Aorta (tissue), 5 donors: ENCODE results near the gene GZMA. TPM values are rescaled to one million over a fixed set of nuclear protein-coding genes. Genes with fewer than 3 reads are reported as not detected.

Experiments used
- ATAC-seq: fragments of 200-7000 bp; cut with Tn5 transposase; one replicate; pipeline ENCODE4 v1.9.1; 2022; ENCODE audit warnings: moderate library complexity; ENCODE audit not compliant: low FRiP score
- DNase-seq, 2 donors: peaks; one replicate each; pipeline ENCODE4 v3.0.0-alpha.2; 2020
- H3K27ac ChIP-seq, 2 donors: one replicate each; pipeline ENCODE4 v1.5.1; 2013; ENCODE audit warnings: low read length in 2 of 2, mild to moderate bottlenecking in 2 of 2, moderate library complexity in 2 of 2, control low read depth in 1 of 2, inconsistent platforms in 1 of 2, low read depth in 1 of 2
- H3K27me3 ChIP-seq, 2 donors: one replicate each; pipeline ENCODE4 v1.6.1; 2013; ENCODE audit warnings: control low read depth in 1 of 2, low read length in 1 of 2, mild to moderate bottlenecking in 1 of 2, moderate library complexity in 1 of 2; ENCODE audit not compliant: insufficient read depth in 2 of 2, control insufficient read depth in 1 of 2
- H3K36me3 ChIP-seq, 2 donors: one replicate each; pipeline ENCODE4 v1.6.1; 2013; ENCODE audit warnings: control low read depth in 1 of 2, low read length in 1 of 2, mild to moderate bottlenecking in 1 of 2; ENCODE audit not compliant: insufficient read depth in 2 of 2, control insufficient read depth in 1 of 2
- H3K4me1 ChIP-seq, 2 donors: one replicate each; pipeline ENCODE4 v1.6.1; 2013; ENCODE audit warnings: low read length in 2 of 2, control low read depth in 1 of 2, mild to moderate bottlenecking in 1 of 2, moderate library complexity in 1 of 2; ENCODE audit not compliant: insufficient read depth in 2 of 2, control insufficient read depth in 1 of 2
- H3K4me3 ChIP-seq, 2 donors: one replicate each; pipeline ENCODE4 v1.5.1; 2013; ENCODE audit warnings: low read length in 2 of 2, control low read depth in 1 of 2, mild to moderate bottlenecking in 1 of 2
- H3K9me3 ChIP-seq: one replicate; pipeline ENCODE4 v1.6.1; 2013; ENCODE audit warnings: mild to moderate bottlenecking, low read length; ENCODE audit not compliant: control insufficient read depth
- WGBS, 2 donors: extraction: QIAGEN DNeasy Blood & Tissue Kit; methylation state at CpG; one replicate each; pipeline ENCODE4 v1.1.7; 2013; 5-methylcytosine and 5-hydroxymethylcytosine counted together
- intact Hi-C, 2 donors: fragments of 100-400 bp; cut with DNase I; formaldehyde crosslinking; loops; one replicate each; pipeline versions ENCODE4 v1.14.2 to v1.15.0; 2022
- long read RNA-seq, 2 donors: library from polyadenylated mRNA; unstranded; transcript quantifications; one replicate each; pipeline ENCODE4 v2.0.0, GENCODE V29; 2020 to 2021
- polyA plus RNA-seq, 2 donors: library from polyadenylated mRNA; stranded (reverse); fragments of 200-250 nt; gene quantifications; one replicate each; pipeline ENCODE4 v1.2.3, GENCODE V29; 2013
- total RNA-seq, 2 donors: library from RNA; stranded (reverse); fragmentation: NEBNext Ultra II Directional; extraction: Animal tissue kit (Norgen Biotek cat#: 25700); gene quantifications; one replicate each; pipeline ENCODE4 v1.2.1, GENCODE V29; 2021
- donor health status: healthy with polysubstance abuse.
- donor health status: Bipolar disorder and iron deficiency.
- donor health status: DM: no; HTN: no; CAD: no.
- donor health status: DM: no; HTN: no; CAD: no.
- donor health status: DM: yes; HTN: yes; CAD: no.

GZMA gene
- total RNA-seq (1 to 10 TPM; 1.1 to 5.4 TPM), polyA plus RNA-seq (10 to 100 TPM in 1 of 2 donors, under 1 TPM in 1; 0.59 to 13.4 TPM)
- long read RNA-seq, donor 1, partial matches to known transcripts, result 0 of 2 reads
- long read RNA-seq, donor 1, other reads (novel, unspliced or antisense), result 1 of 2 reads
- long read RNA-seq, donor 2, partial matches to known transcripts, result 0 of 1 reads
- long read RNA-seq, donor 2, other reads (novel, unspliced or antisense), result 0 of 1 reads

- H3K4me1 ChIP-seq, result no peaks in the 10 kb centered on the region
- intact Hi-C loops, result no loop called here
- H3K27ac ChIP-seq, result no peak within 1 kb of the TSS
- ATAC-seq, result no peak
- no peaks in the 10 kb centered on the region for H3K9me3 ChIP-seq
- H3K4me3 ChIP-seq, result no peak within 1 kb of the TSS
- no peak for DNase-seq
- 67 to 70% methylated on average over 3 of the region's 3 CpGs for WGBS, 2 donors
- H3K27me3 ChIP-seq, result no peaks in the 10 kb centered on the region
- no peaks in the 10 kb centered on the region for H3K36me3 ChIP-seq
Measured at GRCh38 chr5:55102348-55102747, at the start of gene GZMA. GZMA (plus strand) TSS chr5:55102646; CDS start chr5:55102683, 37 bp downstream.

DNA sequence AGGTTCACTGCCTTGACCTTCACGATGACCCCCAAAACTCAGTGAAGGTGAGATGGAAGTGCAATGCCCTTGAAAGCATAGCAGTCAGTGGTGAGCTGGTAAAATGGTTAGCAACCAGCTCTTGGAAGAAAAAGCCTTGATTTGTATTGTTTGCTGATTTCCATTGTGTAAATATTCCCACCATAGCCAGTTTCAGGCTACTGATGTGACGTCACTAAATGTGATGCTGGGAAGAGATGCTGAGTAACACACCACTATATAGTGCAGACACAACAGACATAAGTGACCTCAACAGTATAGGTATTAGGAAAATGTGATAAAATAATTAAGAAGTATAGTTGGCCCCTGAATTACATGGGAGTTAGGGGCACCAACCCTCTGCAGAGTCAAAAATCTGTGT, 47.3 kb upstream of the GZMA start:
- Histone ChIP-seq H3K9me3 (peaks cover 4% of the 10 kb centered on the region), H3K4me1 (no peaks in the 10 kb centered on the region), H3K27me3 (no peaks in the 10 kb centered on the region), H3K36me3 (no peaks in the 10 kb centered on the region), H3K4me3 (no peak overlapping the region), H3K27ac (no peak overlapping the region)
- intact Hi-C loops, result no loop called here
- no peak for DNase-seq
- no peak for ATAC-seq
- WGBS, 2 donors, result 82 to 85% methylated on average over 2 of the region's 2 CpGs

DNA sequence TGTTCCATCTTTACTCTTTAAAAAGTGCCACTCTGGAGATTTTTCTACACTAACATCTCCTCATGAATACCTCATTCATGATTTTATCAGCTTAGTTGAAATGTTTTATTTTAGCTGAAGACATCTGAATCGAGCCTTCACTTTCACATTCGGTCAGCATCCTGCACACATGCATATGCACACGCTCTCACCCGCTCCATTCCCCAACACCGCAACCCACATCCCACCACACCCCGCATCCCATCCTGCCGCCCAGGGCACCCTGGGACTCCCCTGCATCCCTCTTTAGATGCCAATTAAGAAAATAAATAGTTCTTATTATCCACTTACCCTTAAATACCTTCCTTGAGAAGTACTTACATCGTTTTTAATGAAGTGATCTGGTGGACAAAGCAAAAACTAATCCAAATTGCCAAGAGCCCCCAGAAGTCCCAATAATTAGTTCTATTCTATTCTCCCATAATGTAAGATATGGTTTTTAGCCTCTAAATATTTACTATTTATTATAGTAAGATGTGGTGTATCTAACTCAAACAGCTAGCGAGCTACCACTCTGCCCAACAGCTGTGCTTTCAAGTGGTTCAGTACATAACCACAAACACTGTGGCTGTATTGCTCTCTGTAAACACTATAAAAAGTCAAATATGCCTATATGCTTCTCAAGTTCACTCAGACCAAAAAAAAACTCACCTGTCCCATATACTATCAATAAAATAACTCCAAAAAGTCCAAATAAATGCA, 40.2 kb upstream of the GZMA start:
- intact Hi-C loops, result no loop called here
- ATAC-seq (no peak), DNase-seq (peak in 1 of 2 donors; percentile 43)
- no peaks in the 10 kb centered on the region for H3K36me3 ChIP-seq
- no peak overlapping the region for H3K4me3 ChIP-seq
- WGBS, 2 donors, result 85 to 91% methylated on average over 9 of the region's 9 CpGs
- H3K4me1 ChIP-seq, result no peaks in the 10 kb centered on the region
- no peaks in the 10 kb centered on the region for H3K9me3 ChIP-seq
- no peaks in the 10 kb centered on the region for H3K27me3 ChIP-seq
- no peak overlapping the region for H3K27ac ChIP-seq

- DNase-seq (no peak), ATAC-seq (no peak)
- intact Hi-C loops, result no loop called here
- Histone ChIP-seq H3K27me3 (no peaks in the 10 kb centered on the region), H3K36me3 (no peaks in the 10 kb centered on the region), H3K4me3 (no peak overlapping the region), H3K9me3 (no peaks in the 10 kb centered on the region), H3K4me1 (no peaks in the 10 kb centered on the region), H3K27ac (no peak overlapping the region)
- 61 to 66% methylated on average over 5 of the region's 5 CpGs for WGBS, 2 donors
Measured at GRCh38 chr5:55063220-55063863, 39.1 kb upstream of the GZMA start.

DNA sequence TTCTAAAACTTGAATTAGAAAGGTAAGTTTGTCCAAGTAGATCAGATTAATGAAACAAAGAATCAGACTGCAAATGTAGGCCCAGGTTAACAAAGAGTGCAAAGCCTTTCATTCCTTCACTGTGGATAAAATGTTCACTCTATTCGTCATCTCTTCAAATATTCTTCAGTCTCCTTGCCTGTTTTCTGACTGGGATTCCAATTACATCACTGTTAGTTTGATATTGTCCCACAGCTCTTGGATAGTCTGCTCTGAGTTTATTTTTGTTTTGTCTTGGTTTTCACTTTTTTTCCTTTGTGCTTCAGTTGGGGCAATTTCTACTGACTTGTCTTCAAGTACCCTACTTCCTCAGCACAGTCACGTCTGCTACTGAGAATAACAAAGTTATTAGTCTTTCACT, 38.5 kb upstream of the GZMA start:
- ATAC-seq (no peak), DNase-seq (no peak)
- H3K27ac ChIP-seq, result no peak overlapping the region
- no peaks in the 10 kb centered on the region for H3K4me1 ChIP-seq
- 35 to 37% methylated on average over 2 of the region's 2 CpGs for WGBS, 2 donors
- H3K27me3 ChIP-seq, result no peaks in the 10 kb centered on the region
- H3K4me3 ChIP-seq, result no peak overlapping the region
- no peaks in the 10 kb centered on the region for H3K36me3 ChIP-seq
- intact Hi-C loops, result no loop called here
- no peaks in the 10 kb centered on the region for H3K9me3 ChIP-seq

GRCh38 chr5:55064523-55064922, 37.9 kb upstream of the GZMA start:
- peaks cover 1% of the 10 kb centered on the region for H3K9me3 ChIP-seq
- intact Hi-C loops, result no loop called here

DNA sequence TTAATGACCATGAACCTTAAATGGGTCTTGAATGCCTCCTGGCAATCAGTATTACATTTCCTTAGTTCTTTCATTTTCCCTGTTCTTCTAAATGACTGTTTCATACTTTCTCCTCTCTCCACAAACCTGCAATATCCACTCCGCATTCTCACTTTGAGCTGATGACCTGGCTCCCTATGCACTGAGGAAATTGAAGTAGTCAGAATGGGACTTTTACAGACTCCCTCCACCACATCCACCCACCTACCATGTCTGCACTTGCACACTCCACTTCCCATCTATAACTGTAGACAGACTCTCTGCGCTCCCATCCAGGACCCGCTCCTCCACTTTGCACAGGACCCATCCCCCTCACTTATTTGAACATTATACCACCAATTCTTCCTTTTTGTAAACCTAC, 36.2 kb upstream of the GZMA start:
- intact Hi-C loops, result no loop called here
- ATAC-seq (no peak), DNase-seq (no peak)
- Histone ChIP-seq H3K27ac (no peak overlapping the region), H3K36me3 (no peaks in the 10 kb centered on the region), H3K9me3 (peaks cover 1% of the 10 kb centered on the region), H3K4me3 (no peak overlapping the region), H3K4me1 (no peaks in the 10 kb centered on the region), H3K27me3 (no peaks in the 10 kb centered on the region)
- 98 to 99% methylated on average over 3 of the region's 3 CpGs for WGBS, 2 donors

More at GRCh38 chr5:55064523-55064922, 37.9 kb upstream of the GZMA start:
- Histone ChIP-seq H3K4me3 (no peak overlapping the region), H3K27me3 (no peaks in the 10 kb centered on the region), H3K4me1 (no peaks in the 10 kb centered on the region), H3K36me3 (no peaks in the 10 kb centered on the region), H3K27ac (no peak overlapping the region)
- DNase-seq (no peak), ATAC-seq (no peak)
- WGBS, 2 donors, result 91 to 95% methylated on average over 3 of the region's 3 CpGs

DNA sequence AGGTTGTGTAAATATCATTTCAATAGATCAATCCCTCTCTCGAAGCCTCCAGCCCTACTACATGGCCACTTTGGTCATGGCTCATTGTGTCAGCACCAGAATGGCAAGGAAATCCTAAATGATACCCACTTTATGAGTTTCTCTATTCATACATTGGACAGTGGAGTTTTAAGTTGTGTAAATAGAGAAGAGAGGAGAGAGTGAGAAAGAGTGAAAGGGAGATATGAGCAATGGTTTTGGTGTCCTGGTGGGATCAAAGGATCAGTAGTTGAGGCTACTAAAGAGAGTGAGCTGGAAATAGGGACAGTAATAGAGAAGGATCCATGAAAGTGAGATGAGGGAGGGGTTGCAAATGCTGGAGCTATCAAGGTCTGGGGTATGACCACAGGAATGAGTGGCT, 31.5 kb upstream of the GZMA start:
- WGBS, 2 donors, result 85 to 96% methylated on average over 1 of the region's 1 CpG
- DNase-seq, result no peak
- no peak for ATAC-seq
- no peaks in the 10 kb centered on the region for H3K4me1 ChIP-seq
- intact Hi-C loops, result no loop called here
- H3K27ac ChIP-seq, result no peak overlapping the region
- H3K36me3 ChIP-seq, result no peaks in the 10 kb centered on the region
- H3K27me3 ChIP-seq, result no peaks in the 10 kb centered on the region
- H3K4me3 ChIP-seq, result no peak overlapping the region
- peaks cover 1% of the 10 kb centered on the region for H3K9me3 ChIP-seq

GRCh38 chr5:55071413-55071812, 31.0 kb upstream of the GZMA start:
- ATAC-seq, result no peak
- intact Hi-C loops, result no loop called here
- peaks cover 1% of the 10 kb centered on the region for H3K9me3 ChIP-seq
- H3K27me3 ChIP-seq, result no peaks in the 10 kb centered on the region
- no peak overlapping the region for H3K4me3 ChIP-seq
- no peaks in the 10 kb centered on the region for H3K4me1 ChIP-seq
- 87 to 88% methylated on average over 1 of the region's 1 CpG for WGBS, 2 donors
- no peak for DNase-seq
- H3K36me3 ChIP-seq, result no peaks in the 10 kb centered on the region
- no peak overlapping the region for H3K27ac ChIP-seq
